Mesenchymal stem cell (in vitro differentiated cells and primary cell): ENCODE results near the gene MAGI3.

Experiments used
- DNase-seq: peaks from one replicate; pipeline ENCODE4 v3.0.0-alpha.2; 2013
- H2AFZ ChIP-seq: one replicate; pipeline ENCODE4 v1.6.1; 2013; ENCODE audit warnings: low read depth, mild to moderate bottlenecking, control low read depth, inconsistent platforms, low read length, moderate library complexity
- H2AK5ac ChIP-seq: 2 replicates; pipeline ENCODE4 v1.6.1; 2013; ENCODE audit warnings: low read length, moderate library complexity, mild to moderate bottlenecking, inconsistent platforms; ENCODE audit not compliant: severe bottlenecking
- H2BK120ac ChIP-seq: one replicate; pipeline ENCODE4 v1.6.1; 2013; ENCODE audit warnings: low read depth, mild to moderate bottlenecking, inconsistent platforms, low read length, moderate library complexity
- H2BK12ac ChIP-seq, 2 experiments: one replicate each; pipeline ENCODE4 v1.6.1; 2013; ENCODE audit warnings: inconsistent platforms in 2 of 2, low read length in 2 of 2, mild to moderate bottlenecking in 2 of 2, moderate library complexity in 2 of 2, control low read depth in 1 of 2
- H2BK15ac ChIP-seq: one replicate; pipeline ENCODE4 v1.6.1; 2013; ENCODE audit warnings: mild to moderate bottlenecking, low read depth, inconsistent platforms; ENCODE audit not compliant: poor library complexity, severe bottlenecking
- H2BK5ac ChIP-seq: 2 replicates; pipeline ENCODE4 v1.6.1; 2013; ENCODE audit warnings: low read depth, mild to moderate bottlenecking, low read length, control low read depth, inconsistent platforms; ENCODE audit not compliant: poor library complexity, severe bottlenecking
- H3K14ac ChIP-seq, 2 experiments: one replicate each; pipeline ENCODE4 v1.6.1; 2013; ENCODE audit warnings: inconsistent platforms in 2 of 2, low read length in 2 of 2, control low read depth in 1 of 2, mild to moderate bottlenecking in 1 of 2, moderate library complexity in 1 of 2
- H3K18ac ChIP-seq, 2 experiments: one replicate each; pipeline ENCODE4 v1.6.1; 2013; ENCODE audit warnings: inconsistent platforms in 2 of 2, low read length in 2 of 2, control low read depth in 1 of 2, low read depth in 1 of 2, mild to moderate bottlenecking in 1 of 2
- H3K23ac ChIP-seq, 2 experiments: one replicate each; pipeline ENCODE4 v1.6.1; 2013; ENCODE audit warnings: inconsistent platforms in 2 of 2, low read length in 2 of 2, mild to moderate bottlenecking in 2 of 2, moderate library complexity in 2 of 2, control low read depth in 1 of 2
- H3K27ac ChIP-seq: 2 replicates; pipeline ENCODE4 v1.5.1; 2013; ENCODE audit warnings: mild to moderate bottlenecking, moderate library complexity, low read length, control low read depth, inconsistent platforms; ENCODE audit not compliant: poor library complexity, severe bottlenecking
- H3K27me3 ChIP-seq, 2 experiments: 2 replicates each; pipeline versions ENCODE4 v1.6.1 to v1.7.0; 2013; ENCODE audit warnings: low read length in 2 of 2, mild to moderate bottlenecking in 2 of 2, moderate library complexity in 2 of 2, control low read depth in 1 of 2, inconsistent platforms in 1 of 2; ENCODE audit not compliant: control insufficient read depth in 1 of 2, insufficient read depth in 1 of 2
- H3K36me3 ChIP-seq, 2 experiments: 2 replicates each; pipeline versions ENCODE4 v1.6.1 to v1.7.0; 2013; ENCODE audit warnings: low read length in 2 of 2, control low read depth in 1 of 2, inconsistent platforms in 1 of 2, low read depth in 1 of 2, mild to moderate bottlenecking in 1 of 2; ENCODE audit not compliant: insufficient read depth in 2 of 2, control insufficient read depth in 1 of 2
- H3K4ac ChIP-seq, 2 experiments: one replicate each; pipeline ENCODE4 v1.6.1; 2013; ENCODE audit warnings: inconsistent platforms in 2 of 2, low read length in 2 of 2, mild to moderate bottlenecking in 2 of 2, moderate library complexity in 2 of 2, control low read depth in 1 of 2, low read depth in 1 of 2
- H3K4me1 ChIP-seq: 2 replicates; pipeline ENCODE4 v1.6.1; 2013; ENCODE audit warnings: low read depth, low read length, control low read depth; ENCODE audit not compliant: control insufficient read depth, insufficient read depth
- H3K4me2 ChIP-seq: 2 replicates; pipeline ENCODE4 v1.6.1; 2013; ENCODE audit warnings: low read length, mild to moderate bottlenecking, inconsistent platforms; ENCODE audit not compliant: poor library complexity, severe bottlenecking
- H3K4me3 ChIP-seq, 2 experiments: 2 replicates each; pipeline versions ENCODE4 v1.5.1 to v1.7.0; 2013; ENCODE audit warnings: low read length in 2 of 2, mild to moderate bottlenecking in 2 of 2, control low read depth in 1 of 2, low read depth in 1 of 2; ENCODE audit not compliant: insufficient read depth in 1 of 2
- H3K79me1 ChIP-seq: replicated peaks from 2 replicates; pipeline ENCODE4 v1.6.1; 2013; ENCODE audit warnings: mild to moderate bottlenecking, control low read depth, low read length, inconsistent platforms; ENCODE audit not compliant: poor library complexity, severe bottlenecking
- H3K9ac ChIP-seq: 2 replicates; pipeline ENCODE4 v1.7.0; 2013; ENCODE audit warnings: mild to moderate bottlenecking, low read length, moderate library complexity
- H3K9me3 ChIP-seq: 2 replicates; pipeline ENCODE4 v1.7.0; 2013; ENCODE audit warnings: mild to moderate bottlenecking, low read length; ENCODE audit not compliant: control insufficient read depth
- H4K8ac ChIP-seq: one replicate; pipeline ENCODE4 v1.6.1; 2013; ENCODE audit warnings: inconsistent platforms, mild to moderate bottlenecking, low read length, moderate library complexity
- H4K91ac ChIP-seq: one replicate; pipeline ENCODE4 v1.6.1; 2013; ENCODE audit warnings: mild to moderate bottlenecking, low read length, inconsistent platforms
- WGBS: methylation state at CpG from one replicate; pipeline ENCODE4 v1.1.7; 2013; ENCODE audit warnings: mixed read lengths; 5-methylcytosine and 5-hydroxymethylcytosine counted together

The MAGI3 gene

GRCh38 chr1:113672491-113672890, 282.2 kb downstream of the MAGI3 start:
- Histone ChIP-seq H2AFZ (no peak overlapping the region), H3K4me1 (peaks cover 2% of the 10 kb centered on the region), H3K27ac (no peak overlapping the region), H3K9ac (no peak overlapping the region), H3K36me3 (peaks cover 0 to 21% of the 10 kb centered on the region in 2 experiments), H2BK120ac (no peak overlapping the region), H3K4ac (no peak overlapping the region), H3K4me2 (no peak overlapping the region), H4K91ac (no peak overlapping the region), H3K27me3 (no peaks in the 10 kb centered on the region), H2BK12ac (no peak overlapping the region), H2BK15ac (no peak overlapping the region), H4K8ac (no peak overlapping the region), H3K14ac (no peak overlapping the region), H3K79me1 (no peaks in the 10 kb centered on the region), H3K9me3 (no peaks in the 10 kb centered on the region), H3K18ac (no peak overlapping the region), H2BK5ac (no peak overlapping the region), H3K4me3 (no peak overlapping the region), H3K23ac (no peak overlapping the region), H2AK5ac (no peak overlapping the region)
- no peak for DNase-seq
- 95% methylated on average over 4 of the region's 4 CpGs for WGBS

DNA sequence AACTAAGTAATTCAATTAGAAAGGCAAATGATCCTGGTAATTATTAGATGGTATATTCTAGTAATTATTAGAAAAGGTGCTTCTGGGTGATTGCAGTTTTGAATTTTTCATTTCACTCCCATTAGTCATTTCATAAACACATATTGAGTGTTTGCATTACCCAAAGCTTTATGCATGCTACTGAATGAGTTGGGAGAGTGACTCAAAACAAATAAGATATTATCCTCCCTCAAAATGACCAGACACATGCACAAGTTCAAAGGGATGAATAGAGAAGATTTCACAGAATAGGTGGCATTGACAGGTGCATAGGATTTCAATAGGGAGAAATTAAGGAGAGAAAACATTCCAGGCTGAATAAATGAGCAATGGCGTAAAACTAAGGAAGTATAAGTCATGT, 284.3 kb downstream of the MAGI3 start:
- no peak overlapping the region for H2AK5ac ChIP-seq
- H3K27me3 ChIP-seq, result no peaks in the 10 kb centered on the region
- H4K8ac ChIP-seq, result no peak overlapping the region
- no peak overlapping the region for H3K4me2 ChIP-seq
- H3K4ac ChIP-seq, result no peak overlapping the region
- no peak overlapping the region for H3K23ac ChIP-seq
- H3K14ac ChIP-seq, result no peak overlapping the region
- no peak overlapping the region for H4K91ac ChIP-seq
- no peak overlapping the region for H2BK5ac ChIP-seq
- H3K79me1 ChIP-seq, result no peaks in the 10 kb centered on the region
- no peak overlapping the region for H3K27ac ChIP-seq
- H3K4me3 ChIP-seq, result no peak overlapping the region
- no peak overlapping the region for H2BK12ac ChIP-seq
- no peak overlapping the region for H2BK15ac ChIP-seq
- no peaks in the 10 kb centered on the region for H3K9me3 ChIP-seq
- no peak overlapping the region for H2BK120ac ChIP-seq
- H3K4me1 ChIP-seq, result peaks cover 2% of the 10 kb centered on the region
- H3K9ac ChIP-seq, result no peak overlapping the region
- WGBS, result 98% methylated on average over 1 of the region's 1 CpG
- no peak for DNase-seq
- H3K18ac ChIP-seq, result no peak overlapping the region
- no peak overlapping the region for H2AFZ ChIP-seq
- peaks cover 0 to 21% of the 10 kb centered on the region in 2 experiments for H3K36me3 ChIP-seq

DNA sequence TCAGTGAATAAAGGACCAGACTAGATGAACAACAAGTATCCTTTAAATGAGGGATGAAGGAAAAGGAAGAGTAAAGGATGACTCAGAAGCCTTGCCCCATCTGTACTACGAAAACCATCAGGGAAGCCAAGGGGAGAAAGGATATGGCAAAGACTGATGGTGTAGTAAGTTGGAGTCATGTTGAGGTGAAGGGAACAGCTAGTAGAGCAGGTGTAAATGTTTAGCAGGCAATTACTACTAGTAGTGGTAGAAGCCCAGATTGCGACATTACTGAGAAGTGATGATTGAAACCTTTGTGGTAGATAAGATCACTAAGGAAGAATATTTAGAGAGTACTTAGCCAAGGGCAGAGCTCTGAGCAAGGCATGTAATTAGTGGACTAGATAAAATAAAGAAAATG, 285.0 kb downstream of the MAGI3 start:
- WGBS, result 96% methylated on average over 2 of the region's 2 CpGs
- Histone ChIP-seq H3K4ac (no peak overlapping the region), H3K14ac (no peak overlapping the region), H2BK12ac (no peak overlapping the region), H3K9ac (no peak overlapping the region), H3K36me3 (peaks cover 0 to 21% of the 10 kb centered on the region in 2 experiments), H3K4me1 (peaks cover 2% of the 10 kb centered on the region), H2AK5ac (no peak overlapping the region), H2BK5ac (no peak overlapping the region), H3K79me1 (no peaks in the 10 kb centered on the region), H3K18ac (no peak overlapping the region), H3K4me3 (no peak overlapping the region), H3K9me3 (no peaks in the 10 kb centered on the region), H2AFZ (no peak overlapping the region), H2BK120ac (no peak overlapping the region), H4K91ac (no peak overlapping the region), H3K27me3 (no peaks in the 10 kb centered on the region), H3K23ac (no peak overlapping the region), H3K27ac (no peak overlapping the region), H4K8ac (no peak overlapping the region), H3K4me2 (no peak overlapping the region), H2BK15ac (no peak overlapping the region)
- DNase-seq, result peak; percentile 14

GRCh38 chr1:113676524-113676923, 286.2 kb downstream of the MAGI3 start:
- H3K27me3 ChIP-seq, result no peaks in the 10 kb centered on the region
- H3K79me1 ChIP-seq, result no peaks in the 10 kb centered on the region
- H3K9me3 ChIP-seq, result no peaks in the 10 kb centered on the region
- no peak overlapping the region for H2BK120ac ChIP-seq
- H3K27ac ChIP-seq, result no peak overlapping the region
- H3K9ac ChIP-seq, result no peak overlapping the region
- no peak overlapping the region for H3K4me3 ChIP-seq
- H4K8ac ChIP-seq, result no peak overlapping the region
- no peak overlapping the region for H2AK5ac ChIP-seq
- peaks cover 2% of the 10 kb centered on the region for H3K4me1 ChIP-seq
- no peak overlapping the region for H2BK15ac ChIP-seq
- H3K4me2 ChIP-seq, result no peak overlapping the region
- no peak overlapping the region for H4K91ac ChIP-seq
- no peak overlapping the region for H3K4ac ChIP-seq
- H2BK5ac ChIP-seq, result no peak overlapping the region
- no peak for DNase-seq
- no peak overlapping the region for H3K18ac ChIP-seq
- H2AFZ ChIP-seq, result no peak overlapping the region
- WGBS, result 97% methylated on average over 5 of the region's 5 CpGs
- H2BK12ac ChIP-seq, result no peak overlapping the region
- H3K14ac ChIP-seq, result no peak overlapping the region
- peaks cover 0 to 21% of the 10 kb centered on the region in 2 experiments for H3K36me3 ChIP-seq
- H3K23ac ChIP-seq, result no peak overlapping the region
